ENCODE measurements around the gene KCNJ1.

The KCNJ1 gene

DNA sequence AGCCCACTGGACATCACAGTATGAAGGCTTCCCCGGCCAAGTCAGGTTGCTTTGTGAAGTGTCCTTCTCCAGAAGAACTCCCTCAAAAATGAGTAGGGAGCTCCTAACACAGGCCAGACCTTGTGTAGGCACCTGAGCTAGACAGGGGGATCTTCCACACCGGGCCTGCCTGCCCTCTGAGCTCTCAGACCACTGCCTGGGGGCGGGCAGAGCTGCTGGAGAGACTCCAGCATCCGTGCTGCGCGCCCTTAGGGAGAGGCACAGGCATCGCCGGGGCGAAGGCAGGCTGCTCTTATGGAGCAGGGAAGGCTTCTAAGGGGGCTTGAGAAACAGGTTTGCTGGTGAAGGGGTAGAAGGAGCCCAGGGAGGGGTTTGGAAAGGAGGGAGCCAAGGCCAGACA, 28.4 kb upstream of the KCNJ1 start:
- Histone ChIP-seq H3K9ac (ENCODE audit: low read length) (no peak overlapping the region), H3K4me3 (ENCODE audit: low read length) (no peak overlapping the region), H3K27me3 (ENCODE audit: low read depth, low read length) (0 out of 2 replicates have a peak, but pooled peaks cover 2% of the 10 kb centered on the region), H3K79me2 (ENCODE audit: low read length) (no peaks in the 10 kb centered on the region), H3K9me3 (ENCODE audit: insufficient read depth, low read length) (no peaks in the 10 kb centered on the region), H3K4me1 (ENCODE audit: low read length) (no peaks in the 10 kb centered on the region), H4K20me1 (ENCODE audit: insufficient read depth, low read length) (no peaks in the 10 kb centered on the region), H3K36me3 (replicated peaks; ENCODE audit: low read depth, low read length) (no peaks in the 10 kb centered on the region), H2AFZ (ENCODE audit: low read depth, low read length) (no peak overlapping the region), H3K27ac (ENCODE audit: low read length) (no peak overlapping the region), H3K4me2 (ENCODE audit: low read length) (no peak overlapping the region)
- TF ChIP-seq, protein P1, sequence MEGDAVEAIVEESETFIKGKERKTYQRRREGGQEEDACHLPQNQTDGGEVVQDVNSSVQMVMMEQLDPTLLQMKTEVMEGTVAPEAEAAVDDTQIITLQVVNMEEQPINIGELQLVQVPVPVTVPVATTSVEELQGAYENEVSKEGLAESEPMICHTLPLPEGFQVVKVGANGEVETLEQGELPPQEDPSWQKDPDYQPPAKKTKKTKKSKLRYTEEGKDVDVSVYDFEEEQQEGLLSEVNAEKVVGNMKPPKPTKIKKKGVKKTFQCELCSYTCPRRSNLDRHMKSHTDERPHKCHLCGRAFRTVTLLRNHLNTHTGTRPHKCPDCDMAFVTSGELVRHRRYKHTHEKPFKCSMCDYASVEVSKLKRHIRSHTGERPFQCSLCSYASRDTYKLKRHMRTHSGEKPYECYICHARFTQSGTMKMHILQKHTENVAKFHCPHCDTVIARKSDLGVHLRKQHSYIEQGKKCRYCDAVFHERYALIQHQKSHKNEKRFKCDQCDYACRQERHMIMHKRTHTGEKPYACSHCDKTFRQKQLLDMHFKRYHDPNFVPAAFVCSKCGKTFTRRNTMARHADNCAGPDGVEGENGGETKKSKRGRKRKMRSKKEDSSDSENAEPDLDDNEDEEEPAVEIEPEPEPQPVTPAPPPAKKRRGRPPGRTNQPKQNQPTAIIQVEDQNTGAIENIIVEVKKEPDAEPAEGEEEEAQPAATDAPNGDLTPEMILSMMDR (IDR thresholded peaks at IDR 0.05; ENCODE audit: low read depth, low read length), result no peak
- no peak for TF ChIP-seq EZH2phosphoT487 (IDR thresholded peaks at IDR 0.05; ENCODE audit: low read depth)

DNA sequence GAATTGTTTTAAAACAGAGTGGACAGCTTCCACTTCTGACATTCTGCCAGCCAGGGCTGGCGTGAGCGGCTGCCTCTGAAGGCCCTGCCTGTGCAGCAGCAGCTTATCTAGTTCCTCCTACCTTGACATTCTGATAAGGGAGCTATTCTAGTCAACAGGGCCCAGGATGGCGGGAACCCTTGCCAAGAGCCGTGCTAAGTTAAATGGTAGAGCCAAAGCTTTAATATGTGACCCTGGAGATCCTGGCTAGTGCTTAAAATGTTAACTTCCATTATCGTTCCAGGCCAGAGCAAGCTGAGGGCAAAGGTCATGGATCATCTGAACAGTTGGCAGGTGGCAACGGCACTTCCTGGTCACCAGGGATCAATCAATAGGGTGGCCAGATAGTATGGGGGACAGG, 27.6 kb upstream of the KCNJ1 start:
- Histone ChIP-seq H4K20me1 (ENCODE audit: insufficient read depth, low read length) (no peaks in the 10 kb centered on the region), H3K36me3 (replicated peaks; ENCODE audit: low read depth, low read length) (no peaks in the 10 kb centered on the region), H3K4me3 (ENCODE audit: low read length) (no peak overlapping the region), H3K4me2 (ENCODE audit: low read length) (no peak overlapping the region), H2AFZ (ENCODE audit: low read depth, low read length) (no peak overlapping the region), H3K4me1 (ENCODE audit: low read length) (no peaks in the 10 kb centered on the region), H3K9me3 (ENCODE audit: insufficient read depth, low read length) (no peaks in the 10 kb centered on the region), H3K27me3 (ENCODE audit: low read depth, low read length) (0 out of 2 replicates have a peak, but pooled peaks cover 2% of the 10 kb centered on the region), H3K9ac (ENCODE audit: low read length) (no peak overlapping the region), H3K79me2 (ENCODE audit: low read length) (no peaks in the 10 kb centered on the region), H3K27ac (ENCODE audit: low read length) (no peak overlapping the region)
- no peak for TF ChIP-seq EZH2phosphoT487 (IDR thresholded peaks at IDR 0.05; ENCODE audit: low read depth)
- TF ChIP-seq, protein P1 (IDR thresholded peaks at IDR 0.05; ENCODE audit: low read depth, low read length), result no peak

DNA sequence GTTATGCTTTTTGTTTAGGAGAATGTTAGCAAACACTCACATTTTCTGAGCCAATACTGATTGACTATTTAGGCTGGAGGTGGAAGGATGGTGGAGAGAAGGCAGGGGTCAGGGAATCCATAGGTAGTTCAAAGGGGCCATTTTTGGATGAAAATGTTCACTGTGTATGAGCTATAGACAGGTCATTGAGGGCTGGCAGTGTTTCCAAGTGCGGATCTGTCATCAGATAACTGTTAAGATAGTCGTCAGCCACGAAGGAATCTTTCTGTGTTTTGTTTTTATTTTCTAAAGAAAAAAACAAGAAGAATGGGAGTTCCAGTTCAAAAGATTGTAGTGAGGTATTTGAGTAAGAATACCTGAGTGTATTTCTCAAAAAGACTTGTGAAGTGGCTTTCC, 27.2 kb upstream of the KCNJ1 start:
- Histone ChIP-seq H3K9ac (ENCODE audit: low read length) (no peak overlapping the region), H3K27me3 (ENCODE audit: low read depth, low read length) (0 out of 2 replicates have a peak, but pooled peaks cover 2% of the 10 kb centered on the region), H3K79me2 (ENCODE audit: low read length) (no peaks in the 10 kb centered on the region)

DNA sequence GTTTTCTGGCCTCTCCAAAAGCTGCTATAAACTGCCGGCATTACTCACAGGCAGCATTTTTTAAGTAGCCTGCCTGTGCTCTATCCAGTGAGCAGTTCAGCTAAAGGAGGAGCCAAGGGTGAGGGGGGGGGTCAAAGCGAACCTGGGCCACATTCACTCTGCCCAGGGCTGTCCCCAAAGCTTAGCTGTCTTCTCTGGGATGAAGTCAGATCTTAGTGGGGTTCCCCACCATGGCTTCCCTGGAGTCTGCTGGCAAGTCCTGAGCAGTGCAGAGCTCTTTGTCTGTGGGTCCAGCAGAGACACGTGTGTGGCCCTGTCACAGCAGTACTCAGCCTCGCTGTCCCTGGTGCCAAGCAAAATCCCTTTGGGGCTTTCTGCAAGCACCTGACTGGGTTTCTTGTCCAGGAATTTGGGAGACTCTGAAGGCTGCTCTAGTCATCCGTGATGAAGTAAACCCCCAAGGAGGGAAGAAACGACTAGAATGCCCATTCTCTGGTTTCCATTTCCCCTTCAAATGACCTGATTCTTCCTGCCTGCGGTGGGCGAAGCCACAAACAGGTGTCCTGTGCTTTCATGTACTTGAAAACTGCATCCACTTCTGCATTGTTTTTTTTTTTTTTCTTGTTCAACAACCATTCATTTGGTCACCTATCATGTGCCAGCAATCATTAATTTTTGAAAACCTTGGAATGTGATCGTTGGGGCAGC, 26.6 kb upstream of the KCNJ1 start:
- H3K27ac ChIP-seq (ENCODE audit: low read length), result no peak overlapping the region
- H3K9me3 ChIP-seq (ENCODE audit: insufficient read depth, low read length), result no peaks in the 10 kb centered on the region
- no peak for TF ChIP-seq EZH2phosphoT487 (IDR thresholded peaks at IDR 0.05; ENCODE audit: low read depth)
- TF ChIP-seq, protein P1 (IDR thresholded peaks at IDR 0.05; ENCODE audit: low read depth, low read length), result no peak
- H3K36me3 ChIP-seq (replicated peaks; ENCODE audit: low read depth, low read length), result no peaks in the 10 kb centered on the region
- no peak overlapping the region for H3K4me3 ChIP-seq (ENCODE audit: low read length)
- 0 out of 2 replicates have a peak, but pooled peaks cover 2% of the 10 kb centered on the region for H3K27me3 ChIP-seq (ENCODE audit: low read depth, low read length)
- no peak overlapping the region for H2AFZ ChIP-seq (ENCODE audit: low read depth, low read length)
- H3K4me2 ChIP-seq (ENCODE audit: low read length), result no peak overlapping the region
- no peaks in the 10 kb centered on the region for H3K4me1 ChIP-seq (ENCODE audit: low read length)
- no peaks in the 10 kb centered on the region for H4K20me1 ChIP-seq (ENCODE audit: insufficient read depth, low read length)
- no peaks in the 10 kb centered on the region for H3K79me2 ChIP-seq (ENCODE audit: low read length)
- H3K9ac ChIP-seq (ENCODE audit: low read length), result no peak overlapping the region

More for the DNA sequence above, 27.2 kb upstream of the KCNJ1 start:
- H3K9me3 ChIP-seq (ENCODE audit: insufficient read depth, low read length), result no peaks in the 10 kb centered on the region
- TF ChIP-seq, protein P1 (IDR thresholded peaks at IDR 0.05; ENCODE audit: low read depth, low read length), result no peak
- TF ChIP-seq EZH2phosphoT487 (IDR thresholded peaks at IDR 0.05; ENCODE audit: low read depth), result no peak
- H2AFZ ChIP-seq (ENCODE audit: low read depth, low read length), result no peak overlapping the region
- H4K20me1 ChIP-seq (ENCODE audit: insufficient read depth, low read length), result no peaks in the 10 kb centered on the region
- H3K36me3 ChIP-seq (replicated peaks; ENCODE audit: low read depth, low read length), result no peaks in the 10 kb centered on the region
- no peak overlapping the region for H3K27ac ChIP-seq (ENCODE audit: low read length)
- no peak overlapping the region for H3K4me2 ChIP-seq (ENCODE audit: low read length)
- H3K4me1 ChIP-seq (ENCODE audit: low read length), result no peaks in the 10 kb centered on the region
- no peak overlapping the region for H3K4me3 ChIP-seq (ENCODE audit: low read length)
